Femur (tissue), 1 donor: ENCODE data around the gene TMCC1.
A peak's percentile ranks its signal among the peaks of the same experiment; 100 is the strongest.
"Not testable (repeated sequence)": the region's sequence is repeated elsewhere in the genome, so short reads cannot be mapped to it uniquely, and the experiment has no call there.

Source experiments
- DNase-seq: peaks from one replicate; pipeline ENCODE4 v3.0.0-alpha.2; 2017

Gene TMCC1

GRCh38 chr3:129708328-129708861, 185.1 kb downstream of the TMCC1 start:
- DNase-seq, result no peak

GRCh38 chr3:129705274-129705673, 188.2 kb downstream of the TMCC1 start:
- DNase-seq, result no peak

GRCh38 chr3:129703913-129704312, 189.6 kb downstream of the TMCC1 start:
- DNase-seq, result no peak

- DNase-seq, result no peak
Observed at GRCh38 chr3:129702934-129703712, 190.4 kb downstream of the TMCC1 start.

GRCh38 chr3:129701161-129701560, 192.3 kb downstream of the TMCC1 start:
- no peak for DNase-seq

- no peak for DNase-seq
Observed at GRCh38 chr3:129699612-129700011, 193.9 kb downstream of the TMCC1 start.

- no peak for DNase-seq
Observed at GRCh38 chr3:129699199-129699598, 194.3 kb downstream of the TMCC1 start.

GRCh38 chr3:129697229-129697969, 196.1 kb downstream of the TMCC1 start:
- DNase-seq, result no peak

- not testable (repeated sequence) for DNase-seq
Observed at GRCh38 chr3:129696430-129696829, 197.1 kb downstream of the TMCC1 start.

GRCh38 chr3:129695230-129695629, 198.3 kb downstream of the TMCC1 start:
- DNase-seq, result no peak

- no peak for DNase-seq
Observed at GRCh38 chr3:129694228-129694627, 199.3 kb downstream of the TMCC1 start.

- no peak for DNase-seq
Observed at GRCh38 chr3:129692743-129693142, 200.8 kb downstream of the TMCC1 start.

GRCh38 chr3:129690963-129691362, 202.5 kb downstream of the TMCC1 start:
- DNase-seq, result no peak

- DNase-seq, result peak; percentile 22
Observed at GRCh38 chr3:129690406-129690805, 203.1 kb downstream of the TMCC1 start.

- no peak for DNase-seq
Observed at GRCh38 chr3:129689036-129689435, 204.5 kb downstream of the TMCC1 start.

- peak; percentile 83 for DNase-seq
Observed at GRCh38 chr3:129688271-129688895, 205.1 kb downstream of the TMCC1 start.

- DNase-seq, result no peak
Observed at GRCh38 chr3:129687586-129688125, 205.9 kb downstream of the TMCC1 start.

GRCh38 chr3:129686941-129687340, 206.6 kb downstream of the TMCC1 start:
- DNase-seq, result no peak

GRCh38 chr3:129684270-129684669, 209.2 kb downstream of the TMCC1 start:
- DNase-seq, result no peak

GRCh38 chr3:129683201-129683600, 210.3 kb downstream of the TMCC1 start:
- DNase-seq, result no peak

GRCh38 chr3:129676985-129677384, 216.5 kb downstream of the TMCC1 start:
- DNase-seq, result no peak

- not testable (repeated sequence) for DNase-seq
Observed at GRCh38 chr3:129674798-129675123, 218.8 kb downstream of the TMCC1 start.
